GM12878 (cell line): ENCODE measurements around the gene GSTA3. TPM values are rescaled to one million over a fixed set of nuclear protein-coding genes. Genes with fewer than 3 reads are reported as not detected.

Experiments
- ATAC-seq: fragments of 200-7000 bp; cut with Tn5 transposase; 3 replicates; pipeline ENCODE4 v1.9.1; 2020; ENCODE audit warnings: mild to moderate bottlenecking, moderate library complexity
- BruUV-seq: library from RNA; stranded (reverse); fragments of 400-500 nt; replicated peaks from 2 replicates; lab custom pipeline; 2021; lab: Mats Ljungman, UMichigan
- CTCF ChIA-PET: fragments of 300-600 bp; sonication (Branson Sonifier 250); formaldehyde crosslinking; extraction: SDS; loops from one replicate; lab custom pipeline; 2021; ENCODE audit warnings: inconsistent platforms; lab: Yijun Ruan, JAX
- POLR2A ChIA-PET: fragments of 350-600 bp; formaldehyde crosslinking; extraction: SDS; loops from one replicate; lab custom pipeline; 2021; ENCODE audit warnings: inconsistent platforms; lab: Charles Lee
- RAD21 ChIA-PET: fragments of 300-600 bp; sonication (Branson Sonifier 250); formaldehyde crosslinking; loops from one replicate; lab custom pipeline; 2023; ENCODE audit warnings: antibody characterized with exemption; ENCODE audit not compliant: unreplicated experiment; lab: Charles Lee
- SMC1A ChIA-PET: fragments of 300-600 bp; sonication (Branson Sonifier 250); formaldehyde crosslinking; loops from one replicate; lab custom pipeline; 2023; ENCODE audit not compliant: unreplicated experiment, uncharacterized antibody; lab: Charles Lee
- DNase-seq: peaks from one replicate; pipeline ENCODE4 v3.0.0-alpha.2; 2011; ENCODE audit warnings: low read depth, low spot score
- FAIRE-seq: peaks from 3 replicates; lab custom pipeline; 2011; peaks lifted over from hg19 to GRCh38; lab: Jason Lieb, UNC
- H2AFZ ChIP-seq: 2 replicates; pipeline ENCODE4 v1.6.0; 2011; ENCODE audit warnings: low read depth, low read length, control low read depth; ENCODE audit not compliant: control insufficient read depth
- H3K27ac ChIP-seq: 2 replicates; pipeline ENCODE4 v1.5.1; 2011; ENCODE audit warnings: control low read depth; ENCODE audit not compliant: control insufficient read depth, insufficient read depth
- H3K27me3 ChIP-seq, 2 experiments: replicated peaks in 1 of 2; 2 replicates each; pipeline versions ENCODE4 v1.6.0 to v1.6.1; 2011; ENCODE audit warnings: low read length in 1 of 2; ENCODE audit not compliant: control insufficient read depth in 2 of 2, insufficient read depth in 2 of 2
- H3K36me3 ChIP-seq, 2 experiments: 2 replicates each; pipeline ENCODE4 v1.5.1; 2011; ENCODE audit warnings: low read length in 1 of 2; ENCODE audit not compliant: control insufficient read depth in 2 of 2, insufficient read depth in 2 of 2
- H3K4me1 ChIP-seq: 2 replicates; pipeline ENCODE4 v1.6.1; 2011; ENCODE audit warnings: mild to moderate bottlenecking, low read length, moderate library complexity, mixed read lengths; ENCODE audit not compliant: control insufficient read depth, insufficient read depth
- H3K4me2 ChIP-seq: 2 replicates; pipeline ENCODE4 v1.6.0; 2011; ENCODE audit warnings: control low read depth; ENCODE audit not compliant: control insufficient read depth, insufficient read depth
- H3K4me3 ChIP-seq: fragments of 200-600 bp; sonication (generic); 2 replicates; pipeline ENCODE4 v1.5.1; 2016
- H3K79me2 ChIP-seq: 2 replicates; pipeline ENCODE4 v1.6.0; 2011; ENCODE audit warnings: low read length; ENCODE audit not compliant: control insufficient read depth, insufficient read depth
- H3K9ac ChIP-seq: 2 replicates; pipeline ENCODE4 v1.8.0; 2011; ENCODE audit warnings: low read length, control low read depth, mixed read lengths; ENCODE audit not compliant: control insufficient read depth, insufficient read depth
- H3K9me3 ChIP-seq: replicated peaks from 3 replicates; pipeline ENCODE4 v1.5.1; 2011; ENCODE audit warnings: mild to moderate bottlenecking, low read length; ENCODE audit not compliant: control insufficient read depth, insufficient read depth
- H4K20me1 ChIP-seq: 2 replicates; pipeline ENCODE4 v1.6.0; 2011; ENCODE audit not compliant: control insufficient read depth, insufficient read depth
- BACH1 ChIP-seq: fragments of 450-650 bp; IDR thresholded peaks from 2 replicates; pipeline ENCODE4 v1.6.1; 2017; ENCODE audit warnings: mild to moderate bottlenecking, borderline replicate concordance
- BCL3 ChIP-seq: IDR thresholded peaks from 2 replicates; pipeline ENCODE4 v1.6.1; 2011; ENCODE audit warnings: borderline replicate concordance, low read depth, mild to moderate bottlenecking, moderate library complexity, low read length; ENCODE audit not compliant: insufficient read depth, poor library complexity, severe bottlenecking
- BHLHE40 ChIP-seq, 2 experiments: fragments of 450-650 bp in 1 of 2; IDR thresholded peaks; 2 replicates each; pipeline ENCODE4 v1.6.1; 2011 to 2017; ENCODE audit warnings: low read depth in 2 of 2, borderline replicate concordance in 1 of 2, improper control_type of control experiment in 1 of 2, low read length in 1 of 2, mild to moderate bottlenecking in 1 of 2
- BRCA1 ChIP-seq: IDR thresholded peaks from 2 replicates; pipeline ENCODE4 v1.6.1; 2011; ENCODE audit warnings: low read depth, low read length, improper control_type of control experiment
- CBX3 ChIP-seq: fragments of 200-600 bp; sonication (generic); IDR thresholded peaks from 2 replicates; pipeline ENCODE4 v1.6.1; 2016; ENCODE audit warnings: low read depth, borderline replicate concordance
- CREM ChIP-seq: IDR thresholded peaks from 2 replicates; pipeline ENCODE4 v1.6.1; 2014; ENCODE audit warnings: antibody characterized with exemption, low read depth
- ETV6 ChIP-seq, 2 experiments: fragments of 450-650 bp in 1 of 2; IDR thresholded peaks in 1 of 2; conservative IDR thresholded peaks in 1 of 2; 2 replicates each; pipeline ENCODE4 v1.6.1; 2014; ENCODE audit warnings: antibody characterized with exemption in 1 of 2, borderline replicate concordance in 1 of 2, low read depth in 1 of 2, mild to moderate bottlenecking in 1 of 2, moderate library complexity in 1 of 2
- IKZF2 ChIP-seq, 2 experiments: fragments of 450-650 bp; IDR thresholded peaks; 2 replicates each; pipeline ENCODE4 v1.6.1; 2017; ENCODE audit warnings: mild to moderate bottlenecking in 2 of 2, moderate library complexity in 2 of 2
- JUND ChIP-seq: IDR thresholded peaks from 2 replicates; pipeline ENCODE4 v1.6.1; 2012; ENCODE audit warnings: low read depth, mild to moderate bottlenecking, low read length, improper control_type of control experiment, moderate library complexity
- LARP7 ChIP-seq: fragments of 450-650 bp; IDR thresholded peaks from 2 replicates; pipeline ENCODE4 v1.6.1; 2017; ENCODE audit warnings: mild to moderate bottlenecking
- NR2F1 ChIP-seq: fragments of 450-650 bp; conservative IDR thresholded peaks from 2 replicates; pipeline ENCODE4 v1.6.1; 2017; ENCODE audit warnings: mild to moderate bottlenecking
- PAX8 ChIP-seq: fragments of 450-650 bp; IDR thresholded peaks from 2 replicates; pipeline ENCODE4 v1.6.1; 2017; ENCODE audit warnings: mild to moderate bottlenecking, moderate library complexity
- REST ChIP-seq: IDR thresholded peaks from 2 replicates; pipeline ENCODE4 v1.6.1; 2012; ENCODE audit warnings: mild to moderate bottlenecking, low read depth, low read length
- YY1 ChIP-seq: IDR thresholded peaks from 2 replicates; pipeline ENCODE4 v1.6.1; 2011; ENCODE audit warnings: low read depth, mild to moderate bottlenecking, low read length
- ZNF217 ChIP-seq: fragments of 450-650 bp; IDR thresholded peaks from 2 replicates; pipeline ENCODE4 v1.6.1; 2017; ENCODE audit warnings: antibody characterized with exemption, mild to moderate bottlenecking
- WGBS: methylation state at CpG from one replicate; pipeline ENCODE4 v1.1.6; 2016; ENCODE audit warnings: low lambda C conversion rate; ENCODE audit not compliant: insufficient replicate concordance, insufficient coverage; ENCODE audit errors: missing lambda C conversion rate; 5-methylcytosine and 5-hydroxymethylcytosine counted together
- in situ Hi-C: fragments of 300-500 bp; cut with MboI; formaldehyde crosslinking; loops from 9 replicates; pipeline ENCODE4 v1.14.3; 2018; ENCODE audit warnings: mixed read lengths
- intact Hi-C: fragments of 100-400 bp; cut with micrococcal nuclease; formaldehyde crosslinking; loops from one replicate; pipeline ENCODE4 v1.14.2; 2022; ENCODE audit not compliant: unreplicated experiment
- polyA plus RNA-seq, 11 experiments: library from polyadenylated mRNA; depleted of rRNA in 4 of 11; unstranded in 6 of 11; stranded (reverse) in 5 of 11; fragments of >200 nt; fragmentation: Nextera tagmentation in 4 of 11; fragmentation: Illumina TruSeq in 1 of 11; extraction: Ambion mirVana in 4 of 11; extraction: Trizol in 1 of 11; gene quantifications; 1 replicate in 1 of 11; 2 replicates in 10 of 11; pipeline versions ENCODE4 v1.2.1 to v1.2.3, GENCODE V29; 2011 to 2016; ENCODE audit warnings: inconsistent platforms in 2 of 11, missing spikeins in 2 of 11, low read depth in 1 of 11
- total RNA-seq, 4 experiments: library from RNA; depleted of rRNA in 3 of 4; stranded (reverse); fragments of >200 nt in 3 of 4; fragmentation: Illumina TruSeq in 1 of 4; extraction: Trizol in 1 of 4; gene quantifications; 2 replicates each; pipeline versions ENCODE4 v1.2.1 to v1.2.3, GENCODE V29; 2013 to 2021
- TF ChIP-seq, protein P1 (sequence below): IDR thresholded peaks from 2 replicates; pipeline ENCODE4 v1.6.1; 2012; ENCODE audit warnings: low read depth, low read length, improper control_type of control experiment

Gene GSTA3
- total and polyA plus RNA-seq, 10 of the 15 experiments (the other 5 are each of a cell fraction or from before 2014, with no cell fraction given): not detected

DNA sequence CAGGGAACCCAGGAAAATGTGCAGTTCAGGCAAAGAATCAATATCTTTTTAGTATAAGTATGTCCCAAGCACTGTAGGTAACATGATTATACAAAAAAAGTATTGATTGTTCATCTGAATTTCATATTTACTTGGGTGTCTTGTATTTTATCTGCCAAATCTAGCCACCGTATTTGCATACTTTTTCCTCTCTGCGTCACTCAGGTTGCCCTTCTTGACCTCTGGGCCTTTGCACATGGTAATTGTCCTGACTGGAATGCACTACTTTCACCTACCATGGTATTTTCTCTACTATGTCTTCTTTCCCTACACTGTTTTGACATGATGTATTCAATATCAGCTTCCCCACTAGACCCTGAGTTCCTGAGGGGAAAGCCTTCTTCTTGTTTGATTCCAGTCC is 15.2 kb downstream of the GSTA3 start:
- no TSS peak for BruUV-seq
- ChIA-PET CTCF (no interaction called here), RAD21 (no interaction called here), SMC1A (interaction anchor here (0.6 kb wide), 1 partner anchor 973 kb away, joined by 3 read pairs; no protein-coding TSS in a partner anchor), POLR2A (no interaction called here)
- Histone ChIP-seq H2AFZ (no peak overlapping the region), H3K4me3 (no peak overlapping the region), H4K20me1 (no peaks in the 10 kb centered on the region), H3K4me2 (no peak overlapping the region), H3K27ac (no peak overlapping the region), H3K4me1 (no peaks in the 10 kb centered on the region), H3K79me2 (no peaks in the 10 kb centered on the region), H3K27me3 (no peaks in the 10 kb centered on the region), H3K9me3 (no peaks in the 10 kb centered on the region; the same call in 2 of the 3 replicates), H3K36me3 (no peaks in the 10 kb centered on the region), H3K9ac (no peak overlapping the region)
- WGBS: 39% methylated on average over 2 of the region's 2 CpGs
- intact Hi-C loops: no loop called here
- DNase-seq (no peak), FAIRE-seq (no peak), ATAC-seq (no peak)
- in situ Hi-C loops: no loop called here
- TF ChIP-seq CREM: no peak
- TF ChIP-seq REST: no peak
- no peak for TF ChIP-seq CBX3
- TF ChIP-seq, protein P1, sequence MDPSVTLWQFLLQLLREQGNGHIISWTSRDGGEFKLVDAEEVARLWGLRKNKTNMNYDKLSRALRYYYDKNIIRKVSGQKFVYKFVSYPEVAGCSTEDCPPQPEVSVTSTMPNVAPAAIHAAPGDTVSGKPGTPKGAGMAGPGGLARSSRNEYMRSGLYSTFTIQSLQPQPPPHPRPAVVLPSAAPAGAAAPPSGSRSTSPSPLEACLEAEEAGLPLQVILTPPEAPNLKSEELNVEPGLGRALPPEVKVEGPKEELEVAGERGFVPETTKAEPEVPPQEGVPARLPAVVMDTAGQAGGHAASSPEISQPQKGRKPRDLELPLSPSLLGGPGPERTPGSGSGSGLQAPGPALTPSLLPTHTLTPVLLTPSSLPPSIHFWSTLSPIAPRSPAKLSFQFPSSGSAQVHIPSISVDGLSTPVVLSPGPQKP: no peak
- no peak for TF ChIP-seq BHLHE40 (IDR thresholded peaks at IDR 0.05; ENCODE audit: borderline replicate concordance in 1 of 2, low read depth in 2 of 2, low read length in 1 of 2)
- TF ChIP-seq BRCA1: no peak
- TF ChIP-seq YY1: no peak
- TF ChIP-seq LARP7: no peak
- TF ChIP-seq BACH1: no peak
- TF ChIP-seq ETV6 (conservative IDR thresholded peaks at IDR 0.05 in 1 of 2, IDR thresholded peaks at IDR 0.05 in 1 of 2; ENCODE audit: borderline replicate concordance in 1 of 2, low read depth in 1 of 2): no peak
- TF ChIP-seq NR2F1: no peak
- no peak for TF ChIP-seq IKZF2 (IDR thresholded peaks at IDR 0.05)
- TF ChIP-seq BCL3: no peak
- TF ChIP-seq PAX8: no peak
- no peak for TF ChIP-seq JUND
- TF ChIP-seq ZNF217: no peak
